ENCODE data around the gene CTDSP1.

CTDSP1 gene

DNA sequence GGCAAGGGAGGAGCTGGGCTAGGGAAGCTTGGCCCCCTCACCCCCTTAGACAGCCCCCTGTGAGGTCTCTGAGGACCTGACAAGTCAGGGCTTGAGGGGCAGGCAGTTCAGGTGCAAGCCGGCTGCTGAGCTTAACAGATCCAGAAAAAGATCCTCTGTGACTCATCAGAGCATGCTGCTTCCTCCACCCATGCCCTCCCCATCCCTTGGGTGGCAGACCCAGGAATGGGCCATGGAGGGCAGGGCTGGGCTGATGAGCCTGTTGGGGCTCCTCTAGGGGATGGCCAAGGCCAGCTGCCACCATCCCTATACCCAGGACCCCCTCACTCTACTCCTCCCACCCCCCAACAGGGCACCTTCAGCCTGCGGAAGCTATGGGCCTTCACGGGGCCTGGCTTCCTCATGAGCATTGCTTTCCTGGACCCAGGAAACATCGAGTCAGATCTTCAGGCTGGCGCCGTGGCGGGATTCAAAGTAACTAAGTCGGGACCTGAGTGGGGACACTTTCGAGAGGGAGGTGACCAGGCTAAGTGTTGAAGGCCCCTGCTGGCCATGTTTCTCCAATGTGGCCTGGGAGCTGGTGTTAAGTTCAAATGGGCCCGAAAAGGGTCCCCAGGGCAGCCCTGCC is 15.7 kb upstream of the CTDSP1 start:
- DNase-seq, result no peak

DNA sequence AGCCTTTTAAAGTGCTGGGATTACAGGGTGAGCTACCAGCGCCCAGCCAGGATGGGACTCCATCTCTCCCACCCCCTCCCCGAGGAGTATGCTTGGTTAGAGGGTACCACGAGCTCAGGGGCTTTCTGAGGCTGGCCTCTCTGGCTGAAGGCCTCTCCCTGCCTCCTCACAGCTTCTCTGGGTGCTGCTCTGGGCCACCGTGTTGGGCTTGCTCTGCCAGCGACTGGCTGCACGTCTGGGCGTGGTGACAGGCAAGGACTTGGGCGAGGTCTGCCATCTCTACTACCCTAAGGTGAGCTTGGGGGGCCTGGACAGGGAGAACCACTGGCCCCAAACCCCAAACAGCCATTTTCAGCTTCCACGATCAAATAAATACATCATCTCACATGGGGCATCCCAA is 14.7 kb upstream of the CTDSP1 start:
- no peak for DNase-seq

DNA sequence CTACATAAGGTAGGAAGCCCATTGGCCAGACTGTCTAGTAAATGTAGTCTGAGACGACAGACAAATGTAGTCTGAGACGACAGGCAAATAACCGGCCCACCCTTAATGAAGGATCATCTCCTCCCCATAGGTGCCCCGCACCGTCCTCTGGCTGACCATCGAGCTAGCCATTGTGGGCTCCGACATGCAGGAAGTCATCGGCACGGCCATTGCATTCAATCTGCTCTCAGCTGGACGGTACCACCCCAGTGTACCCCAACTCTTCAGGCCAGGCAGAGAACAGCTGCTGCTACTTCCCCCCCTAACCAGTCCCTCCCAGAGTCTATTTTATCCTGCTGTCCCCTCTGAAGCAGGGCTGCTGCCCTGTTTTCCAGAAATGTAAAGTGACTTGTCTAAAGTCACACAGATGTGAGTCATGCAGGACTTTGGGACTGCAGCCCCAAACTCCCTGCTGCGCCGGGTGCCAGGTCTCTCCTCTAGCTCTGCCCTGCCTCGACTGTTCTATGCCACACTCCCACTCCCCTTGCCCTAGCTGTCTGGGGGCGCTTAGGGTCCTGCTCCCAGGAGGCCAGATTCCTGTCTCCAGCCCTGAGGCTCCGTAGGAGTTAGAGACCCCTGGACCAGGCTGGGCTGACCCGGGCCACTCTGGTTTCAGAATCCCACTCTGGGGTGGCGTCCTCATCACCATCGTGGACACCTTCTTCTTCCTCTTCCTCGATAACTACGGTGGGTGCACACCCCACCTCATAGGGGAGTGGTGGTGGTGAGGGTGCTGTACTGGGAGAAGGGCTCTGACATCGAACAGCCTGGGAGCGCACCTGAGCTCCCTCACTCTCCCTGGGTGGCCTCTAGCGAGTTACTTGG is 12.9 kb upstream of the CTDSP1 start:
- DNase-seq, result no peak

DNA sequence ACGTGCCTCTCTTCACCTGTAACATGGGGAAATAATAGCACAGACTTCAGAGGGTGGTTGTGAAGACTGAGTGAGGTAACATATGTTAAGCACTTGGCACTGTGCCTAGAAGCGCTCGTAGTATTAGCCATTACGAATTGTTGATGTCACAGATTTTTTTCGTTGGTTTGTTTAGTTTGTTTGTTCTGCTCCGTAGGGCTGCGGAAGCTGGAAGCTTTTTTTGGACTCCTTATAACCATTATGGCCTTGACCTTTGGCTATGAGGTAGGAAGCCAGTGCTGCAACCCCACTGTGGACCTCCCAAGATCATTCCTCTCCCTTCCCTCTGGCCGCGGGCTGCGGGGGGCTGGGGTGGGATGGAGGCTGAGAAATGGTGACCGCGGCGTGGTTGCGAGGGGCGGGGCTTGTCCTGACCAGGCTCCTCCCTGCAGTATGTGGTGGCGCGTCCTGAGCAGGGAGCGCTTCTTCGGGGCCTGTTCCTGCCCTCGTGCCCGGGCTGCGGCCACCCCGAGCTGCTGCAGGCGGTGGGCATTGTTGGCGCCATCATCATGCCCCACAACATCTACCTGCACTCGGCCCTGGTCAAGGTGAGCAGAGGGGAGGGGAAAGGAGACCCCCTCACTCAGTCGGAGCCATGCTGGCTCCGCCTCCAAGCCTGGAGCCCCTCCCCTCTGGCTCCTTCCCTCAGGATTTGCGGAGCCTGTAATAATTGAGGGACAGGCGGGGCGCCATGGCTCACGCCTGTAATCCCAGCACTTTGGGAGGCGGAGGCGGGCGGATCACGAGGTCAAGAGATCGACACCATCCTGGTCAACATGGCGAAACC is 12.1 kb upstream of the CTDSP1 start:
- DNase-seq, result no peak

DNA sequence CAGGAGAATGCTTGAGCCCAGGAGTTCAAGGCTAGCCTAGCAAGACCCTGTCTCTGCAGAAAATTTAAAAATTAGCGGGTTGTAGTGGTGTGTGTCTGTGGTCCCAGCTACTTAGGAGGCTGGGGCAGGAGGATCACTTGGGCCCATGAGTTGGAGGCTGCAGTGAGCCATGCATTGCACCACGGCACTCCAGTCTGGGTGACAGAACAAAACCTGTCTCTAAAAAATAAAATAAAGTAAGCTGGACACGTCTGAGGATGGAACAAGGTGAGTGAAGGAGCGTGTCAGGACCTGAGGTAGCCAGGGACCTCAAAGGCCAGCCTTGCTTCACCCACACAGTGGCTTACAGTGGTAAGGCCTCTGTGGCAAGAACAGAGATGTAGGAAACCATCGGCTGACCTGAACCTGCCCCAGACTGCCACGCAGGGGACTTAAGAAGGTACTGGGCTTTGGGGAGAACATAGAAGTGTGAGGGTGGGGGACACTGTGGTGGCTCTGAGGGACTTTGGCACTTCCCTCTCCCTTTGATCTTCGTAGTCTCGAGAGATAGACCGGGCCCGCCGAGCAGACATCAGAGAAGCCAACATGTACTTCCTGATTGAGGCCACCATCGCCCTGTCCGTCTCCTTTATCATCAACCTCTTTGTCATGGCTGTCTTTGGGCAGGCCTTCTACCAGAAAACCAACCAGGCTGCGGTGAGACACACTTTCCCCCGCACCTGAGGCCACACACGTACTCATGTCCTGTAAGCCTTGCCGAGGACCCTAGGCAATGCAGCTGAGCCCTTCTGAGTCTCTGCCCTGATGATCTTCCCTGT is 10.1 kb upstream of the CTDSP1 start:
- DNase-seq, result no peak

DNA sequence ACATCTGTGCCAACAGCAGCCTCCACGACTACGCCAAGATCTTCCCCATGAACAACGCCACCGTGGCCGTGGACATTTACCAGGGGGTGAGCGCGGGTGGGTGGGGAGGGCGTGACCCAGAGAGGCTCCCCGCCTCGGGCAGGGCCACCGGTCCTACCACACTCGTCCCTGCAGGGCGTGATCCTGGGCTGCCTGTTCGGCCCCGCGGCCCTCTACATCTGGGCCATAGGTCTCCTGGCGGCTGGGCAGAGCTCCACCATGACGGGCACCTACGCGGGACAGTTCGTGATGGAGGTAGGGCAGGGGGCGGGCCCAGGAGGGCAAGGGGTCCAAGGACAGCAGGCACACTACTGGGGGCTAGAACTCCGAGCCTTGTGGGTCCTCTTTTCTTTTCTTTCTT is 8.5 kb upstream of the CTDSP1 start:
- DNase-seq, result no peak

DNA sequence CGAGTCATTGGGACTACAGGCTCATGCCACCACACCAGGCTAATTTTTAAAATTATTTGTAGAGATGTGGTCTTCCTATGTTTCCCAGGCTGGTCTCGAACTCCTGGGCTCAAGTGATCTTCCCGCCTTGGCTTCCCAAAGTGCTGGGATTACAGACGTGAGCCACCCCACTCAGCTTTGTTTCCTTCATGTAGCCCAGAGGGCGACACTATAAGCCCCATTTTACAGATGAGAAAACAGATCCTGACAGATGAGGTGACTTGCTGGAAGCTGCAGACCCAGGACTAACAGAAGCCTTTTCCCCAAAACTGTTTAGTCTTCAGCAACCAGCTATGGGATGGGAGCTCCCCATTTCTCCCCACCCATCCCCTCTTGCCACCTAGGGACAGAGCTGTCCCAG is 7.2 kb upstream of the CTDSP1 start:
- DNase-seq, result no peak

DNA sequence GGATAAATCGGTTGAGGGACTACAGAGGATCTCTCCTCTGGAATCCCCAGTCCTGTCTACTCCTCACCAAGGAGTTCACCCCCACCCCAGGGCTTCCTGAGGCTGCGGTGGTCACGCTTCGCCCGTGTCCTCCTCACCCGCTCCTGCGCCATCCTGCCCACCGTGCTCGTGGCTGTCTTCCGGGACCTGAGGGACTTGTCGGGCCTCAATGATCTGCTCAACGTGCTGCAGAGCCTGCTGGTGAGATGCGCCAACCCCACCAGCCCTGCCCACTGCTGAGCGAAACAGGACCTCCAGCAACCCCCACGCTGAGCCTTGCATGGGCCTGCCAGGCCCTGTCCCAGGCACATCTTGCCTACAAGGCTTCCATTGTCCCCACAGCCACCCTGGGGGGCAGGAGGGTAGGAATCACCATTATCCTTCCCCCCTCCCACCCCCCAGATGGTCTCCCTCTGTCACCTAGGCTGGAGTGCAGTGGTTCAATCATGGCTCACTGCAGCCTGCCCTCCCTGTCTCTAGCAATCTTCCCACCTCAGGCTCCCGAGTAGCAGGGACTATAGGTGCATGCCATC is 6.7 kb upstream of the CTDSP1 start:
- DNase-seq, result no peak

DNA sequence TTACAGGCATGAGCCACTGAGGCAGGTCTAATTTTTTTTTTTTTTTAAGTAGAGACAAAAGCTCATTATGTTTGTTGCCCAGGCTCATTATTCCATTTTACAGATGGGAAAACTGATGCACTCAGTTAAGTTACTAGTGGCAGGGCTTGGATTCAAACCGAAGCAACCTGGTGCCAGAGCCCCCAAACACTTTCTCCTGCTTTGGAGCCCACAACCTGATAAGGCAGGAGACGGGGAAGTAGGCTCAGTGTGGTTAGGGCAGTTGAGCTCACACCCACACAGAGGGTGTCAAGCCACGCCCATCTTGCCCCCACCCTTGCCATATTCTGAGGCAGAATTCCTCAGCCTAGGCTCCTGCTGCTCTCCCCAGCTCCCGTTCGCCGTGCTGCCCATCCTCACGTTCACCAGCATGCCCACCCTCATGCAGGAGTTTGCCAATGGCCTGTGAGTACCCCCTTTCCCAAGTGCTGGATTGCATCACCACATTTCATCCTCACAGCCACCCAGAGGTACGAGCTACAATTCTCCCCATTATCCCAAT is 5.8 kb upstream of the CTDSP1 start:
- DNase-seq, result no peak

DNA sequence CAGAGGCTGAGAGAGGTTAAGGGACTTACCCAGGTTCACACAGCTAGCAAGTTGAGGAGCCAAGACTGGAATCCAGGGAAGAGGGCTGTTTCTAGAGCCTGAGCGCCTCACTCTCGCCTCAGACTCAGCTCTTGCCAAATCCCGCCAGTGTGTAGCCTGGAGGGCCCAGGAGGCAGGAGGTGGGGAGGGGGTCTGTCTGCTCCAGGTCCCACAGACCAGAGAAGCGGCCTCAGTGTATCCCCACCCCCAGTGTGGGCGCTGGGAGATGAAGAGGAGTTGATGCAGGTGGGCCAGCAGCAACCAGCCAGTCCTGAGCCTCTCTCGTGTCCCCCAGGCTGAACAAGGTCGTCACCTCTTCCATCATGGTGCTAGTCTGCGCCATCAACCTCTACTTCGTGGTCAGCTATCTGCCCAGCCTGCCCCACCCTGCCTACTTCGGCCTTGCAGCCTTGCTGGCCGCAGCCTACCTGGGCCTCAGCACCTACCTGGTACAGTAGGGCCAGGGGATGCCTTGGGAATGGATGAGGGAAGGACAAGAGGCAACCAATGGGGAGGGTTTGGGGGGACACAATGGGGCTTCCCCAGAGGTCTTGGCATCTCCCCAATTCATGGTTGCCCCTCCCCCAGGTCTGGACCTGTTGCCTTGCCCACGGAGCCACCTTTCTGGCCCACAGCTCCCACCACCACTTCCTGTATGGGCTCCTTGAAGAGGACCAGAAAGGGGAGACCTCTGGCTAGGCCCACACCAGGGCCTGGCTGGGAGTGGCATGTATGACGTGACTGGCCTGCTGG is 5.2 kb upstream of the CTDSP1 start:
- no peak for DNase-seq

DNA sequence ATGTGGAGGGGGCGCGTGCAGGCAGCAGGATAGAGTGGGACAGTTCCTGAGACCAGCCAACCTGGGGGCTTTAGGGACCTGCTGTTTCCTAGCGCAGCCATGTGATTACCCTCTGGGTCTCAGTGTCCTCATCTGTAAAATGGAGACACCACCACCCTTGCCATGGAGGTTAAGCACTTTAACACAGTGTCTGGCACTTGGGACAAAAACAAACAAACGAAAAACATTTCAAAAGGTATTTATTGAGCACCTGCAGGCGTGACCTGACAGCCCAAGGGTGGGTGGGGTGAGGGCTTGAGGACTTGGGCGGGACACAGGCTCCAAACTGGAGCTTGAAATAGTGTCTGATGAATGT is 4.6 kb upstream of the CTDSP1 start:
- DNase-seq, result no peak

DNA sequence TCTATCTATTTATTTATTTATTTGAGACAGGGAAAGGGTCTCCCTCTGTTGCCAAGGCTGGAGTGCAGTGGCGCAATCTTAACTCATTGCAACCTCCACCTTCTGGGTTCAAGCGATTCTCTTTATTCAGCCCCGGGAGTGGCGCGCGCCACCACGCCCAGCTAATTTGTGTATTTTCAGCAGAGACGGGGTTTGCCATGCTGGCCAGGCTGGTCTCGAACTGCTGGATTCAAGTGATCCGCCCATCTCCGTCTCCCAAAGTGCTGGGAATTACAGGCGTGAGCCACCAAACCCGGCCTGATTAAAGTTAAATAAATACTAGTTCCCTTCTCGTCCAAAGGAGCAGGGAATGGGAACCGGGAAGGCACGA is 4.2 kb upstream of the CTDSP1 start:
- DNase-seq, result no peak

DNA sequence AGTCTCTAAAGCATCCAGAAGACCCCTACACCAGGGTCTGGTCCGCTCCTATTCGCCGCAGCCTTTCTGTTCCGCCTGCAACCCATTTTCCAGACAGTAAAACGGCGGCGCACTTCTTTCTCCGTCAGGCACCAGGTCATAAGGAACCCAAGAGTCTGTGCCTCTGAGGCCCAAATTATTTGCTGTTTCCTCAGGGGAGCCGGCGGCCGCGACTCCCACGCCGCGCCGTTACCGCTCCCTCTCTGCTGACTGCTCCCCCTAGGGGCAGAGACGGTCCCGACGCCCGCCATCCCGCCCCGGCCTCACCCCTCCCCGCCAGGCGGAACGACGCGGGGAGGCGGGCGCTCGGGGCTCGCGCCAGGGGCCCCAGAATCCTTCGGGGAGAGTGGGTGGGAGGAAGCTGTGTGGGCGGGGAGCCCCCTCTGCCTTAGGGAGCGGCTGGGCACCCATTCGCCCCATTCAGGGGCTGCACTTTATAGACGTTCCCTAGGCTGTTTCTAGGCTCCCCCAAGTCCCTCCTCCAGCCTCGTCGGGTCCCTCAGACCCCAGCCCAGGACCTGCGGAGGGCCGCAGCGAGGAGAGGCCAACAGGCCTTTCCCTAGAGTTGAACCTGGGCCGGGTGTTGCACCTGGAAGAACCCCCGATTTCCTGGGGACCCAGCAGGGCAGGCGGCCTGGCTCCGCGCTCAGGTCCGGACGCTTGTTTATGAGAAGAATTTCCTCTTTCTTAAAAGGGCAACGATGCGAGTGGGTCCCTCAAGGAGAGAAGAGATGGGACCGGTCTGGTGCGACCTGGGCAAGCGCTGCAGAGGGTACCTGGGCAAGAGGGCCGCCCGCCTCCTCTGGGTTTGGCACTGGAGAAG is 3.6 kb upstream of the CTDSP1 start:
- DNase-seq, result peak; percentile 93

DNA sequence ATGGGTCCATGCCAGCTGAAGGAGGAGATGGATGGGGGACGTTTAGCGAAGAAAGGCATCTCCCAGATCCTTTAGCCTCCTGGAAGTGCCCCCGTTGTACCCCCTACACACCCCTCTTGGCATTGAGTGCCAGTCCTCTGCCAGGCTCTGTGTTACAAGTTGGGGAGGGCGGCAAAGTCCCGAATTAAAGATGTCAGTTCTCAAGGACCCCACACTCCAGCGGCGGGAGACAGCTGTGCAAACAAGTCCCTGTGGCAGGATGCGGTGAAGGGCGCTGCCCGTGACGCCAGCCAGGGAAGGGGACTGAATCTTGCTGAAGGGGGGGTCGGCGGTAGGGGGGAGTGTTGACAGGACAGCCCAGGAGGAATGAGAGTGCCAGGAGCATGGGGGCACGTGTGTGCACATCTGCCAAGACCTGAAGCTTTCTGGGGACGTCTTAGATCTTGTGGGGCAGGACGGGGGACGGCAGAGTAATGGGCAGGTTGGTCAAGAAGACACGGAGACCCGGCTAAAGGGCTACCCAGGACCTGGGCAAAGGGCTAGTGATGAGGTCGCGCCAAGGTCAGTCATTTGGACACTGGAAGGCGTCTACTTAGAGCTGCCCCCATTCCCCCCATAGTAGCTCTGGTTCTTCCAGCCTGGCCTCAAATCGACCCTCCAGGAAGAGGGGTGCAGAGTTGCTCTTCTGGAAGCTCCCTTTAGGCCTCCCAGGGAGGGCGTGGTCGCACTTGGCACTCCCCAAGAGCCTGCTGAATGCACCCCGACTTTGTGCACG is 2.8 kb upstream of the CTDSP1 start:
- DNase-seq, result peak; percentile 50

DNA sequence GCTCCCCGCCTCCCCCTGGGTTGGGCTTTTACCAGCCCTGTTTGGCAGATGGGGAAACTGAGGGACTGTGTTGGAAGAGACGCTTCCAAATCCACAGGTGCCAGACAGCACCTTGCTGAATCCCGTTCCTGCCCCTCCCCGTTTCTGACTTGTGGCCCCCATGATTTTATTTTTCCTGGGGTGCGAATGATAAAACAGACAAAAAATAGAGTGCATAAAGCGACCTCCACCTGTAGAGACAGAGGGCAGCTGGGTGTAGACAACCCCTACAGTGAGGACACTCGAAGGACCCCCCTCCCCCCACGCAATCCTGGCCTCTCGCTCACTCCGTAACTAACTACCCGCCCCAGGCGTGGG is 2.2 kb upstream of the CTDSP1 start:
- DNase-seq, result no peak

DNA sequence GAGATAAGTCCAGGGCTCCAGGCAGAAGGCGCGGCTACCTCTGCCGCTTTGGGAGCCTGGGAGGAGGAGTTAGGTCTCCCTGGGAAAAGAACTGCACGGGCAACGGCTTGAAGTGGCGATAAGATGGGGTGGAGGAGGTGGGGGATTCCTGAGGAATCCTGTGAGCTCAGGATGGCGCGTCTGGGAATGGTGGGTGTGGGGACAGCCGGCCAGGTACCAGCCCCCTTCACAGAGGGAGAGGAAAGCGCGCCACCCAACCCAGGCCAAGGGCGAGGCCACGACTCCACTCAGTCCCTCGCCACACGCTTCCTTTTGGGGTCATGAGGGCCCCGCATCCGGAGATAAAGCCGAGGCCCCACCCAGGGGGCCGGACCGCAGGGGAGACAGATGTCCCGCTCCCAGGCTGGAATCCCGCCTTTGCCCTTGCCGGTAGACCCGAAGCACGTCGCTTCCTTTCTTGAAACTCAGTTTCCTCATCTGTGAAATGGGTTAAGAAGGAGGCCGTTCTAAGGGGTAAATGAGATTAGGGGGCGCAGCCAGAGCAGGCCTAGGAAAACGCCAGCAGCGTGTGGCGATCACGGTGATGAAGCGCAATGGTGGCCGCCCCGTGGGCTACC is 1.7 kb upstream of the CTDSP1 start:
- DNase-seq, result no peak

DNA sequence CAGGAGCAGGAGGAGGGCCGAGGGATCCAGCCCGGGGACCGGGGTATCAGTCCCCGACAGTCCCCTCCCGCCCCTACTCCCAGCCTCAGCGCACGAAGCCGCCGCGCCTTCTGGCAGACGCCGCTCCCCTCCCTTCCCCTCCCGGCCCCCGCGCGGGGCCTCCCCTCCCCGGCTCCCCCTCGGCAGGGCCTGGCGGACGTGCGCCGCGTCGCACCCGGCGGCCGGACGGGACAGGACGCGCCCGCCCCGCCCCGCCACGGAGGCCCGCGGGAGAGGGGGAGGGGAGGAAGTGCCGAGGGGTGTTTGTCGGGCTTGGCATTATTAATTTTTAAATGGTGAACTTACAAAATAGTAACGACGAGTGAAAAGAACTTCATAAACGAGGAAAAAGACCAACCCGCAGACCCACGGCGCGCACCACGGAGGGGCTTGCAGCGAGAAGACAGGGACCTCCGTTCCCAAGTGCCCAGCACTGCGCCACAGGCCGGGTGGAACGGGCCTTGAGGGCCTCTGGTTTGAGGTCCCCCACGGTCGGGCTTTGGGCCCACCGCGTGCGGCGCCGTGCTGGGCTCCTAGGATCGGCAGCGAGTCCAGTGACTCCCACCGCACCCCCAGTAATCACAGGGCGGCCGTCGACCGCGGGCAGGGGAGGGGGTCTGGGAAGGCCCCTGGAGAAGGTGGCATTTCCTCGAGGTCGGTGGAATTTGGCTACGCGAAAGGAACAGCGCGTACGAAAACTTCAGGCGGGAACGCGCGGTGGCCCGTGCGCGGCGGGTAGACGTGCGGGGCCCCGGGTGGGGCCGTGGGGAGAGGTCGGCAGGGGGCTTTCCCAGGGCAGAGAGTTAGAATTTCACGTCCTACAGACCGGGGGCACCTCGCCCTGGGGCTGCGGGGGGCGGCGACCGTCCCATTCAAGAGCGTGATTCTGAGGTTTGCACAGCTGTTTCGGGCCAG is 954 bp upstream of the CTDSP1 start:
- peak; percentile 66 for DNase-seq

All from stimulated activated CD4-positive, alpha-beta T cell treated with anti-CD3 and anti-CD28 coated beads, Interleukin-1b, Interleukin-23, amount 100 ng/mL, for 48 hours (primary cell).